ENCODE results near the gene STARD5. TPM values are rescaled to one million over a fixed set of nuclear protein-coding genes. Genes with fewer than 3 reads are reported as not detected.

The STARD5 gene
- polyA plus RNA-seq, 2 of the 4 experiments (the other 2 are of a cell fraction): 2.1 to 2.8 TPM

- no peak overlapping the region for H3K4me3 ChIP-seq
- 68% methylated on average over 8 of the region's 8 CpGs for WGBS (ENCODE audit: missing lambda C conversion rate)
- no peaks in the 10 kb centered on the region for H3K9me3 ChIP-seq
- DNase-seq (ENCODE audit: low read depth in 1 of 2, low spot score in 1 of 2): no peak
- H3K4me2 ChIP-seq: no peak overlapping the region
- ChIA-PET CTCF (interaction anchor here (1.2 to 3.6 kb wide), 6 partner anchors 8 to 91 kb away, joined by 3 to 29 read pairs (median 6); no protein-coding TSS in a partner anchor), POLR2A (no interaction called here)
- peaks cover 17% of the 10 kb centered on the region for H3K4me1 ChIP-seq
- FAIRE-seq: no peak
- TF ChIP-seq MAFK (IDR thresholded peaks at IDR 0.05; ENCODE audit: partially characterized antibody) (no peak), BHLHE40 (IDR thresholded peaks at IDR 0.05; ENCODE audit: low read depth, low read length) (no peak), MAZ (IDR thresholded peaks at IDR 0.05; ENCODE audit: borderline replicate concordance, low read depth, low read length) (no peak), MYC (IDR thresholded peaks at IDR 0.05; ENCODE audit: borderline replicate concordance, low read length) (no peak), HEYL (CRISPR knock-in tag; IDR thresholded peaks at IDR 0.05) (no peak), CHD2 (IDR thresholded peaks at IDR 0.05; ENCODE audit: low read length, partially characterized antibody) (no peak), FOSB (CRISPR knock-in tag; IDR thresholded peaks at IDR 0.05) (no peak), EHMT2 (IDR thresholded peaks at IDR 0.05; ENCODE audit: low read depth) (no peak), CEBPB (IDR thresholded peaks at IDR 0.05) (no peak), RCOR1 (IDR thresholded peaks at IDR 0.05; ENCODE audit: low read depth, low read length) (no peak), TFCP2L1 (CRISPR knock-in tag; IDR thresholded peaks at IDR 0.05) (no peak), HOXB13 (CRISPR knock-in tag; IDR thresholded peaks at IDR 0.05; ENCODE audit: low read depth) (no peak), FOSL2 (IDR thresholded peaks at IDR 0.05) (no peak), FOSL2 (CRISPR knock-in tag; IDR thresholded peaks at IDR 0.05) (no peak), CBX2 (IDR thresholded peaks at IDR 0.05; ENCODE audit: borderline replicate concordance, low read depth) (no peak), USF2 (IDR thresholded peaks at IDR 0.05) (no peak), EP300 (IDR thresholded peaks at IDR 0.05) (no peak), HDAC2 (IDR thresholded peaks at IDR 0.05) (no peak)
- TF ChIP-seq, protein P1, sequence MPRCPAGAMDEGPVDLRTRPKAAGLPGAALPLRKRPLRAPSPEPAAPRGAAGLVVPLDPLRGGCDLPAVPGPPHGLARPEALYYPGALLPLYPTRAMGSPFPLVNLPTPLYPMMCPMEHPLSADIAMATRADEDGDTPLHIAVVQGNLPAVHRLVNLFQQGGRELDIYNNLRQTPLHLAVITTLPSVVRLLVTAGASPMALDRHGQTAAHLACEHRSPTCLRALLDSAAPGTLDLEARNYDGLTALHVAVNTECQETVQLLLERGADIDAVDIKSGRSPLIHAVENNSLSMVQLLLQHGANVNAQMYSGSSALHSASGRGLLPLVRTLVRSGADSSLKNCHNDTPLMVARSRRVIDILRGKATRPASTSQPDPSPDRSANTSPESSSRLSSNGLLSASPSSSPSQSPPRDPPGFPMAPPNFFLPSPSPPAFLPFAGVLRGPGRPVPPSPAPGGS (IDR thresholded peaks at IDR 0.05): no peak
- H3K27ac ChIP-seq: no peak overlapping the region
- no peak for ATAC-seq
Measured at GRCh38 chr15:81309647-81310450, 14.1 kb downstream of the STARD5 start.

GRCh38 chr15:81308260-81308659 is 15.7 kb downstream of the STARD5 start:
- Histone ChIP-seq H3K9me3 (no peaks in the 10 kb centered on the region), H3K4me1 (peaks cover 11% of the 10 kb centered on the region), H3K27ac (no peak overlapping the region), H3K4me3 (no peak overlapping the region), H3K4me2 (no peak overlapping the region)
- ChIA-PET CTCF (interaction anchor here (0.9 to 3.6 kb wide), 10 partner anchors 9 to 351 kb away, joined by 3 to 29 read pairs (median 6); no protein-coding TSS in a partner anchor), POLR2A (no interaction called here)
- no peak for DNase-seq (ENCODE audit: low read depth in 1 of 2, low spot score in 1 of 2)
- no peak for ATAC-seq
- no peak for FAIRE-seq
- no peak for TF ChIP-seq NPAS2 (CRISPR knock-in tag; IDR thresholded peaks at IDR 0.05; ENCODE audit: borderline replicate concordance)
- TF ChIP-seq FOSL2 (IDR thresholded peaks at IDR 0.05): no peak
- no peak for TF ChIP-seq FOSL2 (CRISPR knock-in tag; IDR thresholded peaks at IDR 0.05)
- no peak for TF ChIP-seq MAZ (IDR thresholded peaks at IDR 0.05; ENCODE audit: borderline replicate concordance, low read depth, low read length)
- TF ChIP-seq HOXB5 (CRISPR knock-in tag; IDR thresholded peaks at IDR 0.05): no peak
- WGBS (ENCODE audit: missing lambda C conversion rate): 23% methylated on average over 2 of the region's 2 CpGs

GRCh38 chr15:81304226-81304625 is 19.7 kb downstream of the STARD5 start:
- POLR2A ChIA-PET: no interaction called here
- DNase-seq (ENCODE audit: low read depth in 1 of 2, low spot score in 1 of 2) (no peak), FAIRE-seq (no peak), ATAC-seq (no peak)
- Histone ChIP-seq H3K27ac (no peak overlapping the region), H3K9me3 (no peaks in the 10 kb centered on the region), H3K4me2 (no peak overlapping the region), H3K4me1 (no peaks in the 10 kb centered on the region), H3K4me3 (no peak overlapping the region)
- 48% methylated on average over 5 of the region's 5 CpGs for WGBS (ENCODE audit: missing lambda C conversion rate)
- CTCF ChIA-PET: interaction anchor here (1.4 to 5.3 kb wide), 4 partner anchors 9 to 38 kb away, joined by 3 to 24 read pairs (median 6); no protein-coding TSS in a partner anchor
- TF ChIP-seq RARB (CRISPR knock-in tag; IDR thresholded peaks at IDR 0.05) (no peak), HOXB13 (CRISPR knock-in tag; IDR thresholded peaks at IDR 0.05; ENCODE audit: low read depth) (no peak), NPAS2 (CRISPR knock-in tag; IDR thresholded peaks at IDR 0.05; ENCODE audit: borderline replicate concordance) (no peak), SMC3 (IDR thresholded peaks at IDR 0.05) (no peak), MAFK (IDR thresholded peaks at IDR 0.05; ENCODE audit: partially characterized antibody) (no peak), USF2 (IDR thresholded peaks at IDR 0.05) (no peak), ZFP36 (IDR thresholded peaks at IDR 0.05; ENCODE audit: borderline replicate concordance, partially characterized antibody) (no peak), ELK1 (IDR thresholded peaks at IDR 0.05; ENCODE audit: low read depth, low read length) (no peak), JUN (IDR thresholded peaks at IDR 0.05) (no peak), EHMT2 (IDR thresholded peaks at IDR 0.05; ENCODE audit: low read depth) (no peak), POLR2A (IDR thresholded peaks at IDR 0.05; ENCODE audit: low read length) (no peak)
- TF ChIP-seq, protein P2, sequence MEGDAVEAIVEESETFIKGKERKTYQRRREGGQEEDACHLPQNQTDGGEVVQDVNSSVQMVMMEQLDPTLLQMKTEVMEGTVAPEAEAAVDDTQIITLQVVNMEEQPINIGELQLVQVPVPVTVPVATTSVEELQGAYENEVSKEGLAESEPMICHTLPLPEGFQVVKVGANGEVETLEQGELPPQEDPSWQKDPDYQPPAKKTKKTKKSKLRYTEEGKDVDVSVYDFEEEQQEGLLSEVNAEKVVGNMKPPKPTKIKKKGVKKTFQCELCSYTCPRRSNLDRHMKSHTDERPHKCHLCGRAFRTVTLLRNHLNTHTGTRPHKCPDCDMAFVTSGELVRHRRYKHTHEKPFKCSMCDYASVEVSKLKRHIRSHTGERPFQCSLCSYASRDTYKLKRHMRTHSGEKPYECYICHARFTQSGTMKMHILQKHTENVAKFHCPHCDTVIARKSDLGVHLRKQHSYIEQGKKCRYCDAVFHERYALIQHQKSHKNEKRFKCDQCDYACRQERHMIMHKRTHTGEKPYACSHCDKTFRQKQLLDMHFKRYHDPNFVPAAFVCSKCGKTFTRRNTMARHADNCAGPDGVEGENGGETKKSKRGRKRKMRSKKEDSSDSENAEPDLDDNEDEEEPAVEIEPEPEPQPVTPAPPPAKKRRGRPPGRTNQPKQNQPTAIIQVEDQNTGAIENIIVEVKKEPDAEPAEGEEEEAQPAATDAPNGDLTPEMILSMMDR (IDR thresholded peaks at IDR 0.05): no peak
